ENCODE data around the gene INPP5J.

GRCh38 chr22:31133911-31134310 is 11.1 kb downstream of the INPP5J start:
- TF ChIP-seq POLR2A (IDR thresholded peaks at IDR 0.05) (no peak), CTCF (IDR thresholded peaks at IDR 0.05) (no peak)

All from heart left ventricle (tissue), 13 donors.